ENCODE data around the gene HIVEP1.

Gene HIVEP1

DNA sequence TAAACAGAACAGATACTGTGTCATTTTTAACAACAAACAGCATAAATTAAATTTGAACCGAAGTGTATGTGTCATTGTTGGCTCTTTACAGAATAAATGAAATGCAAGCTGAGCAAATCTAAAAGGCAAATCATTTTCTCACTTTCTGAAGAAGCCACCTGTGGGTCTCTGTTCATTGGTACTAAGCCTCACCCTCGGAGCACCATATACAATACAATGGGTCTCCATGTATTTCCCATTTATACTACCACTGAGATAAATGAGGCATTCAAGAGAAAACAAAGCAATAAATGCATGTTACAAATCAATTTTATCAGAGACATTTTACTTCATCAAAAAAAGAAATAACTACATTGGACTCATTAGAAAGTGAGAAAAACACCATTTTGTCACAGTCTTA, 38.9 kb upstream of the HIVEP1 start:
- TF ChIP-seq Cebpa-rat (IDR thresholded peaks at IDR 0.05), result no peak
- Histone ChIP-seq H3K9ac (no peak overlapping the region), H3K9me3 (no peaks in the 10 kb centered on the region), H3K27me3 (no peaks in the 10 kb centered on the region), H3K36me3 (no peaks in the 10 kb centered on the region), H3K4me2 (no peak overlapping the region), H4K20me1 (no peaks in the 10 kb centered on the region), H3K4me3 (no peak overlapping the region), H3K27ac (no peak overlapping the region), H3K4me1 (peaks cover 22% of the 10 kb centered on the region)

DNA sequence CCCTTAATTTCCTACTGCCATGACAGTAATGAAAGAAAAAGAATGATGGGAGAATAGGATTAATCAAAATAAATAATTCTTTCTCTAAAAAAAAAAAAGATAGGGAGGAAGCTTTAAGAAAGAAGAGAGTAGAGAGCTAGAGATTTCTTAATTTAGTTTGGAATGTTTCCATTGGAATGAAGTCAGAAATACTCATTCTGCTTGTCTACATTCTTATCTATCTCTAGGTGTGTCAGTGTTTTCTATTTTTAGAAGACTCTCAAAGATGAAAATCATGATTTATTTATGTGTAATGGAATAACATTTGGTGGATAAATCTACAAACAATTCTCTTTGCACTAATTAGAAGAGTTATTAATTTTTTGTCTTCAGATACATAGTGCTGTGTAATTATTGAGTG, 38.0 kb upstream of the HIVEP1 start:
- no peak overlapping the region for H3K4me2 ChIP-seq
- no peaks in the 10 kb centered on the region for H3K36me3 ChIP-seq
- peaks cover 18% of the 10 kb centered on the region for H3K4me1 ChIP-seq
- H3K4me3 ChIP-seq, result no peak overlapping the region
- no peaks in the 10 kb centered on the region for H3K27me3 ChIP-seq
- H3K9ac ChIP-seq, result no peak overlapping the region
- H3K9me3 ChIP-seq, result no peaks in the 10 kb centered on the region
- TF ChIP-seq Cebpa-rat (IDR thresholded peaks at IDR 0.05), result no peak
- H3K27ac ChIP-seq, result no peak overlapping the region
- no peaks in the 10 kb centered on the region for H4K20me1 ChIP-seq

DNA sequence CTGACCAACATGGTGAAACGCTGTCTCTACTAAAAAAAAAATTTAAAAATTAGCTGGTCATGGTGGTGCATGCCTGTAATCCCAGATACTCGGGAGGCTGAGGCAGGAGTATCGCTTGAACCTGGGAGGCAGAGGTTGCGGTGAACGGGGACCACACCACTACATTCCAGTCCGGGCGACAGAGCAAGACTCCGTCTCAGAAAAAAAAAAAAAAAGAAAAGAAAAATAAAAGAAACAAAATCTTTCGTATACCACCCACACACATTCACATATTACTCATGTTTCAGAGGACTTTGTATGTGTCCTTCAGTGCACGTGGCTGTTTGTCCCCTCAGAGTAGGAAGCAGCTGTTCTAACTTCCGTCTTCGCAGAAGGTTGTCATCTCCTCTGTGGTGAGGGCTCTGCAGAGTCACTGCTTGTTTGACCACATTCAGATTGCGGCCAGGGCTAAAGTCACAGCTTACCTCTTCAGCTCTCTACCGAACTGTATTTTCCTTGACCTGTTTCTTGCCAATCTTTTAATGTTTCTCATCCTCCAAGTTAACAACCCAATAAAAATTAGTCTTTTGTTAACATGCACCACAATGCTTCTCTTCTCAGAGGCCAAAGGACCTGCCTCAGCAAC, 36.6 kb upstream of the HIVEP1 start:
- peak overlapping the region; percentile 42 for H3K4me2 ChIP-seq

DNA sequence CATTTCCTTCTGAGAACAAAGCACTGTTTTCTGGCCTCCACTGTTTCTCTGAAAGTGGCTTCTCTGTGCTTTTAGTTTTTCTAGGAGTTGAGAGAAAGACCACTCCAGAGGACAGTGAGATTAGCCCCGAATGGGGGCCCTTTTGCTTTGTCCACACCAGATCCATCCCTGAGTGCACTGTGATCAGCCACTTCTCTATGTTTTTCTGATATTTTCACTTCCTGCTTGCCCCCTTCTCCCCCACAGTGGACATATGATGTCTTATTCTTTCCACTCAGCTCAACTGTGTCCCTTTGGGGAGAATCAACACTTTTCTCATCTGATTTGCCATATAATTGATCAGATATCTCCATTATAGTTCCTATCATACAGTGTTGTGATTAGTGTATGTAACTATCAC, 35.6 kb upstream of the HIVEP1 start:
- peak overlapping the region; percentile 40; the same call in 1 of the 2 replicates for H3K27ac ChIP-seq
- H3K27me3 ChIP-seq, result no peaks in the 10 kb centered on the region
- no peak overlapping the region for H3K9ac ChIP-seq
- no peaks in the 10 kb centered on the region for H3K36me3 ChIP-seq
- H3K4me3 ChIP-seq, result no peak overlapping the region
- H4K20me1 ChIP-seq, result no peaks in the 10 kb centered on the region
- H3K9me3 ChIP-seq, result no peaks in the 10 kb centered on the region
- H3K4me2 ChIP-seq, result no peak overlapping the region
- no peak for TF ChIP-seq Cebpa-rat (IDR thresholded peaks at IDR 0.05)
- peaks cover 18% of the 10 kb centered on the region for H3K4me1 ChIP-seq

More for the DNA sequence above, 36.6 kb upstream of the HIVEP1 start:
- H3K27ac ChIP-seq, result peak overlapping the region; percentile 18; the same call in 1 of the 2 replicates
- no peak overlapping the region for H3K4me3 ChIP-seq
- H3K36me3 ChIP-seq, result no peaks in the 10 kb centered on the region
- H3K27me3 ChIP-seq, result no peaks in the 10 kb centered on the region
- H3K9me3 ChIP-seq, result no peaks in the 10 kb centered on the region
- H3K9ac ChIP-seq, result no peak overlapping the region
- peaks cover 18% of the 10 kb centered on the region for H3K4me1 ChIP-seq
- TF ChIP-seq Cebpa-rat (IDR thresholded peaks at IDR 0.05), result no peak
- no peaks in the 10 kb centered on the region for H4K20me1 ChIP-seq

DNA sequence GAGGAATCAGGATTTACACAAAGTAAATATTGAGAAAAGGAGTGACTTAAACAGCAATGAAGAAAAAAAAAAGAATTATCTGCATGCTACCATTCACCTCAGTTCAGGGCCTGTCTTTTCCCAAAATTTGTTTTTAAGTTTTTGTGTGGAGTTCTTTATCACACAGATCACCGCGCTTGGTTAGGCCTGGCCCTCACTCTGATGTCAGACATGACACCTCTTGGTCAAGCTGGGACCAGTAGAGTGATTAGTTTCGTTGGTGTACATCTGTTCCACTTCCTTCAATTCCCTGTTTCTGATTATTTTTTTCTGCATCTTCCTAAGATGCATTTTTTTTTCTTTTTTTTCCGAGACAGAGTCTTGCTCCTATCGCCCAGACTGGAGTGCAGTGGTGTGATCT, 34.9 kb upstream of the HIVEP1 start:
- H3K4me2 ChIP-seq, result no peak overlapping the region
- no peaks in the 10 kb centered on the region for H3K36me3 ChIP-seq
- no peak overlapping the region for H3K9ac ChIP-seq
- no peaks in the 10 kb centered on the region for H4K20me1 ChIP-seq
- H3K4me3 ChIP-seq, result no peak overlapping the region
- H3K9me3 ChIP-seq, result no peaks in the 10 kb centered on the region
- TF ChIP-seq Cebpa-rat (IDR thresholded peaks at IDR 0.05), result no peak
- peaks cover 18% of the 10 kb centered on the region for H3K4me1 ChIP-seq
- H3K27ac ChIP-seq, result no peak overlapping the region
- no peaks in the 10 kb centered on the region for H3K27me3 ChIP-seq

DNA sequence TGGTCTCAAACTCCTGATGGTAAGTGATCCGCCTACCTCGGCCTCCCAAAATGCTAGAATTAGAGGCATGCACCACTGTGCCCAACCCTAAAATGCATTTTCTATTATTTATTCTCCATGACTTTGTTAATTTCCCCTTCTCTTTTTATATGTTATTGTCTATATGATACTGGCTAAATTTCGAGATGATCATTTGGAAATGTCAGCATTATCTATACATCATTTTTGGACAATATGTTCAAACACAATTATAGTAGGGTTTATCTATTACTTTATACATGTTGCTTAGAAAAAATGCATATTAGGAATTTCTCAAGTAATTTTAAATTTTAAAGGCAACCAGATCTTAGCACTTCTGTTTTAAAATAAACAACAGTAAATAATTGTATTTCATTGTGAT, 34.4 kb upstream of the HIVEP1 start:
- Histone ChIP-seq H4K20me1 (no peaks in the 10 kb centered on the region), H3K36me3 (no peaks in the 10 kb centered on the region), H3K27ac (no peak overlapping the region), H3K9ac (no peak overlapping the region), H3K9me3 (no peaks in the 10 kb centered on the region), H3K27me3 (no peaks in the 10 kb centered on the region), H3K4me3 (no peak overlapping the region), H3K4me2 (no peak overlapping the region), H3K4me1 (peaks cover 18% of the 10 kb centered on the region)
- TF ChIP-seq Cebpa-rat (IDR thresholded peaks at IDR 0.05), result no peak

DNA sequence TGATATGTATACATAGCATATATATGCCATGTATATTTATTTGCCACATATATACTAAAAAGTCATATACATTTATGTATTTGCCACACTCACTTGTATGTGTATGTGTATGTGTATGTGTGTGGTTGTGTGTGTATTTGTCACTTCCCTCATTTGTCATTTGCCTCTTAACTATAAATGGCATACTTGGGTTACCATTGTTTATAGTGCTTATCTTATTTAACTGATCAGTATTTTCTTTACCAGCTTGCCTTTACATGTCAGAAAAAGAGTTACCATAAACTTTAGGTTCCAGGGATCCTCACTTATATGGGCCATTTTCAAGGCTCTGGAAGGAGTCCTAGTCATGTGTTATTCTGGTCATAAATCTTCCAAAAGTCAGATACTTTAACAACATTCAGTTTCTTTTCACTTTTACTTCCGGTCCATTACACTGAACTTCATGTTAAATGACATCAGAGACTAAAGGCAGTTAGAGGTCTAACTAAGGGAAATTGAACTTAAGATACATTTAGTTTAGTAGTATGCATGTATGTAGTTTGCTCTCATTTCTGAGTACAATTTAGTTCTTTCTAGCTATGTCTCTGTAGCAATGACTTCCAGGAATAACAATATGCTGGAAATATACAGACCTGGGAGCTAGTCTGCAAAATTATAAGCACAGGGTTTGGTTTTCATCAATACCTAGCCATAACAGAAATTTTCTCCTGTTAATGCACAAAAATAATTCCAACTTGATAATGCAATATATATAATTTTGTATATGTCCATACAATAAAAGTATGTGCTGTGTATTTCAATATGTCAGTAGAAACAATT, 33.7 kb upstream of the HIVEP1 start:
- Histone ChIP-seq H3K27me3 (no peaks in the 10 kb centered on the region), H3K4me1 (peaks cover 18% of the 10 kb centered on the region), H3K36me3 (no peaks in the 10 kb centered on the region), H3K4me3 (no peak overlapping the region), H3K9me3 (no peaks in the 10 kb centered on the region), H3K27ac (no peak overlapping the region), H3K4me2 (no peak overlapping the region), H4K20me1 (no peaks in the 10 kb centered on the region), H3K9ac (no peak overlapping the region)
- no peak for TF ChIP-seq Cebpa-rat (IDR thresholded peaks at IDR 0.05)

DNA sequence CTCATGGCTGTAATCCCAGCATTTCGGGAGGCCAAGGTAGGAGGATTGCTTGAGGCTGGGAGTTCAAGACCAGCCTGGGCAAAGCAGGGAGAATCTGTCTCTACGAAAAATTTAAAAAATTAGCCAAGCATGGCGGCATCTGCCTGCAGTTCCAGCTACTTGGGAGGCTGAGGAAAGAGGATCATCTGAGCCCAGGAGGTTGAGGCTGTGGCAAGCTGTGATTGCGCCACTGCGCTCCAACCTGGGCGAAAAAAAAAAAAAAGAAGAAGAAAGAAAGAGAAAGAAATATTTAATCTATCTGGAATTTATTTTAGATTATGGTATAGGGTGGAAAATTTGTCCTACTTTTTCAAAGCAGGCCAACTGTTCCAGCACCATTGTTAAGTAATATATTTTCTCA, 32.2 kb upstream of the HIVEP1 start:
- Histone ChIP-seq H3K4me1 (peaks cover 18% of the 10 kb centered on the region), H3K9me3 (no peaks in the 10 kb centered on the region), H3K9ac (no peak overlapping the region), H3K36me3 (no peaks in the 10 kb centered on the region), H4K20me1 (no peaks in the 10 kb centered on the region), H3K27ac (no peak overlapping the region), H3K27me3 (no peaks in the 10 kb centered on the region), H3K4me2 (no peak overlapping the region), H3K4me3 (no peak overlapping the region)
- no peak for TF ChIP-seq Cebpa-rat (IDR thresholded peaks at IDR 0.05)

DNA sequence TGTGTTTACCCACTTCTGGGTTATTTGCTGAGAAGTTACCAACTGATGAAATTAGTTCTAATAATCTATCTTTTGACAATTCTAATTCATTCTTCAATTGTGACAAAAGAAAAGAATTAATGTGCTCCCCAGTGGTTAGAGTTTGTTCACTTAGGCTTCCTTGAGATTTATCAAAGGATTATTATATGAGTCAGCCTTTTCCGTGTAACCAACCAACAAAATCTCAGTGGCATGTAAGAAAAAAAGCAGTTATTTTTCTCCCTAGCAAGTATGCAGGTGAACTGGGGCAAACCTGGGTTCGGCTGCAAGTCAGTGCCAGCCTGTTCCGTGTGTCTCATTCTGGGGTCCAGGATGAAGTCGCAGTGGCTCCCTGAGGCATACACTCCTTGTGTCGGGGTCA, 28.8 kb upstream of the HIVEP1 start:
- Histone ChIP-seq H3K36me3 (no peaks in the 10 kb centered on the region), H4K20me1 (no peaks in the 10 kb centered on the region), H3K9ac (no peak overlapping the region), H3K27me3 (no peaks in the 10 kb centered on the region), H3K4me1 (no peaks in the 10 kb centered on the region), H3K9me3 (no peaks in the 10 kb centered on the region), H3K4me2 (no peak overlapping the region), H3K27ac (no peak overlapping the region), H3K4me3 (no peak overlapping the region)
- TF ChIP-seq Cebpa-rat (IDR thresholded peaks at IDR 0.05), result no peak

DNA sequence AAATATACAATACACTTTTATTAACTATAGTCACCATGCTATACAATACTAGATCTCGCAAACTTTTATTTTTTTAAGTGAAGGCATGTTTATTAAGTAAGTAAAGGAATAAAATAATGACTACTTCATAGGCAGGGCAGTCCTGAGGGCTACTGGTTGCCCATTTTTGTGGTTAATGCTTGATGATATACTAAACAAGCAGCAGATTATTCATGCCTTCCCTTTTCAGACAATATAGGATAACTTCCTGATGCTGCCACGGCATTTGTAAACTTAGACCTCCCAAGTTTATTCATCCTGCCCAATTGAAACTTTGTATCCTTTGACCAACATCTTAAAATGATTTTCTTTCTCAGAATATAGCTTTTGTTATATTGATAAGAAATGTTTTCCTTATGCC, 24.7 kb upstream of the HIVEP1 start:
- Histone ChIP-seq H4K20me1 (no peaks in the 10 kb centered on the region), H3K36me3 (no peaks in the 10 kb centered on the region), H3K9me3 (no peaks in the 10 kb centered on the region), H3K4me1 (no peaks in the 10 kb centered on the region), H3K4me2 (no peak overlapping the region), H3K4me3 (no peak overlapping the region), H3K27ac (no peak overlapping the region), H3K27me3 (no peaks in the 10 kb centered on the region), H3K9ac (no peak overlapping the region)
- no peak for TF ChIP-seq Cebpa-rat (IDR thresholded peaks at IDR 0.05)

Measured in BLaER1 (cell line).